Measurements from ENCODE around the gene TRIM54.

The TRIM54 gene

GRCh38 chr2:27281855-27282559 lies at the start of gene TRIM54:
TRIM54 (plus strand) TSS chr2:27282429; CDS start chr2:27282732, 303 bp downstream.
- DNase-seq (ENCODE audit: extremely low spot score) = no peak
- CTCF ChIA-PET = interaction anchor here (1.2 to 3.1 kb wide), 7 partner anchors 9 to 182 kb away, joined by 5 to 31 read pairs (median 7); no protein-coding TSS in a partner anchor
- TF ChIP-seq FOXK2 (IDR thresholded peaks at IDR 0.05) (no peak), TARDBP (IDR thresholded peaks at IDR 0.05) (no peak), BHLHE40 (IDR thresholded peaks at IDR 0.05; ENCODE audit: borderline replicate concordance) (no peak), ELF4 (IDR thresholded peaks at IDR 0.05) (no peak), PKNOX1 (IDR thresholded peaks at IDR 0.05) (no peak), FOXM1 (IDR thresholded peaks at IDR 0.05; ENCODE audit: borderline replicate concordance) (no peak), HDGF (IDR thresholded peaks at IDR 0.05; ENCODE audit: borderline replicate concordance) (no peak), ARNT (IDR thresholded peaks at IDR 0.05) (no peak), SUZ12 (IDR thresholded peaks at IDR 0.05) (no peak), LEF1 (IDR thresholded peaks at IDR 0.05; ENCODE audit: borderline replicate concordance) (no peak), NFRKB (IDR thresholded peaks at IDR 0.05) (no peak), FOXA1 (IDR thresholded peaks at IDR 0.05) (no peak), CTBP1 (IDR thresholded peaks at IDR 0.05; ENCODE audit: borderline replicate concordance) (no peak), SP1 (IDR thresholded peaks at IDR 0.05) (no peak), ZNF384 (IDR thresholded peaks at IDR 0.05) (no peak), L3MBTL2 (conservative IDR thresholded peaks at IDR 0.05) (no peak)
- POLR2A ChIA-PET = interaction anchor here (0.7 to 2.2 kb wide), 6 partner anchors 10 to 211 kb away, joined by 3 to 8 read pairs (median 4); partner anchors contain the start of genes GTF3C2 and OST4

GRCh38 chr2:27233341-27233740 lies 48.9 kb upstream of the TRIM54 start:
- TF ChIP-seq NFRKB (IDR thresholded peaks at IDR 0.05) (no peak), LEF1 (IDR thresholded peaks at IDR 0.05; ENCODE audit: borderline replicate concordance) (no peak), SP1 (IDR thresholded peaks at IDR 0.05) (no peak), SUZ12 (IDR thresholded peaks at IDR 0.05) (no peak), PKNOX1 (IDR thresholded peaks at IDR 0.05) (no peak), HDGF (IDR thresholded peaks at IDR 0.05; ENCODE audit: borderline replicate concordance) (no peak), ELF4 (IDR thresholded peaks at IDR 0.05) (no peak), ARNT (IDR thresholded peaks at IDR 0.05) (no peak), FOXM1 (IDR thresholded peaks at IDR 0.05; ENCODE audit: borderline replicate concordance) (no peak), ZNF384 (IDR thresholded peaks at IDR 0.05) (no peak), CTBP1 (IDR thresholded peaks at IDR 0.05; ENCODE audit: borderline replicate concordance) (no peak), TARDBP (IDR thresholded peaks at IDR 0.05) (no peak), FOXA1 (IDR thresholded peaks at IDR 0.05) (no peak), BHLHE40 (IDR thresholded peaks at IDR 0.05; ENCODE audit: borderline replicate concordance) (no peak)
- POLR2A ChIA-PET = interaction anchor here (0.6 to 1.6 kb wide), 2 partner anchors 16 to 21 kb away, joined by 3 to 4 read pairs; partner anchors contain the start of genes ATRAID and SLC5A6
- CTCF ChIA-PET = interaction anchor here (0.6 kb wide), 1 partner anchor 134 kb away, joined by 5 read pairs; no protein-coding TSS in a partner anchor
- DNase-seq (ENCODE audit: extremely low spot score) = no peak

GRCh38 chr2:27236136-27236535 lies 46.1 kb upstream of the TRIM54 start:
- POLR2A ChIA-PET = interaction anchor here (0.8 kb wide), 1 partner anchor 19 kb away, joined by 4 read pairs; the partner anchor contains the start of gene CAD
- CTCF ChIA-PET = no interaction called here
- no peak for TF ChIP-seq SUZ12 (IDR thresholded peaks at IDR 0.05)
- TF ChIP-seq ELF4 (IDR thresholded peaks at IDR 0.05) = no peak
- TF ChIP-seq FOXK2 (IDR thresholded peaks at IDR 0.05) = no peak
- no peak for TF ChIP-seq BHLHE40 (IDR thresholded peaks at IDR 0.05; ENCODE audit: borderline replicate concordance)
- TF ChIP-seq FOXM1 (IDR thresholded peaks at IDR 0.05; ENCODE audit: borderline replicate concordance) = no peak
- DNase-seq (ENCODE audit: extremely low spot score) = no peak

- CTCF ChIA-PET = no interaction called here
Observed at GRCh38 chr2:27236626-27237025, 45.6 kb upstream of the TRIM54 start.

More at GRCh38 chr2:27236626-27237025, 45.6 kb upstream of the TRIM54 start:
- TF ChIP-seq CTBP1 (IDR thresholded peaks at IDR 0.05; ENCODE audit: borderline replicate concordance) (no peak), BHLHE40 (IDR thresholded peaks at IDR 0.05; ENCODE audit: borderline replicate concordance) (no peak), ARNT (IDR thresholded peaks at IDR 0.05) (no peak), FOXM1 (IDR thresholded peaks at IDR 0.05; ENCODE audit: borderline replicate concordance) (no peak), L3MBTL2 (conservative IDR thresholded peaks at IDR 0.05) (no peak), ELF4 (IDR thresholded peaks at IDR 0.05) (no peak), SUZ12 (IDR thresholded peaks at IDR 0.05) (no peak), NFRKB (IDR thresholded peaks at IDR 0.05) (no peak), ZNF384 (IDR thresholded peaks at IDR 0.05) (no peak), TARDBP (IDR thresholded peaks at IDR 0.05) (no peak), HDGF (IDR thresholded peaks at IDR 0.05; ENCODE audit: borderline replicate concordance) (no peak), SP1 (IDR thresholded peaks at IDR 0.05) (no peak), FOXK2 (IDR thresholded peaks at IDR 0.05) (no peak), LEF1 (IDR thresholded peaks at IDR 0.05; ENCODE audit: borderline replicate concordance) (no peak), FOXA1 (IDR thresholded peaks at IDR 0.05) (no peak), PKNOX1 (IDR thresholded peaks at IDR 0.05) (no peak)
- POLR2A ChIA-PET = no interaction called here
- DNase-seq (ENCODE audit: extremely low spot score) = no peak

Data from HEK293T (cell line).